ENCODE data around the gene FAM222A.

The FAM222A gene

GRCh38 chr12:109758426-109759420, 45.1 kb downstream of the FAM222A start:
- Histone ChIP-seq H2AK5ac (ENCODE audit: low read length) (peak overlapping the region; percentile 67), H3K79me2 (ENCODE audit: control insufficient read depth, insufficient read depth, low read length) (no peaks in the 10 kb centered on the region), H3K23ac (ENCODE audit: low read length) (peak overlapping the region; percentile 73), H2BK120ac (ENCODE audit: low read depth, low read length) (no peak overlapping the region), H3K56ac (ENCODE audit: low read length) (peak overlapping the region; percentile 38), H3K27ac (ENCODE audit: low read depth, low read length) (no peak overlapping the region), H3K4me1 (ENCODE audit: control insufficient read depth, low read depth, low read length) (peaks cover 11% of the 10 kb centered on the region), H3K18ac (ENCODE audit: low read length) (no peak overlapping the region), H2BK5ac (ENCODE audit: low read length) (no peak overlapping the region), H3K79me1 (ENCODE audit: low read length) (peaks cover 2% of the 10 kb centered on the region), H3K36me3 (ENCODE audit: control insufficient read depth, insufficient read depth, low read length) (no peaks in the 10 kb centered on the region), H4K8ac (ENCODE audit: low read depth, low read length) (no peak overlapping the region), H3K27me3 (ENCODE audit: insufficient read depth, low read length, poor library complexity) (no peaks in the 10 kb centered on the region), H2BK15ac (replicated peaks; ENCODE audit: low read depth) (no peak overlapping the region), H3K4ac (ENCODE audit: low read depth, low read length) (no peak overlapping the region), H3K4me2 (ENCODE audit: low read length) (no peak overlapping the region), H3K9ac (ENCODE audit: low read length) (no peak overlapping the region), H4K5ac (ENCODE audit: low read length) (no peak overlapping the region), H3K4me3 (ENCODE audit: low read length) (no peak overlapping the region)
- WGBS (ENCODE audit: extremely low coverage, insufficient coverage, low lambda C conversion rate), result no CpG with 5 or more reads among the region's 15 CpGs
- DNase-seq, result peak; percentile 37

GRCh38 chr12:109759595-109759994, 46.0 kb downstream of the FAM222A start:
- H3K4ac ChIP-seq (ENCODE audit: low read depth, low read length), result no peak overlapping the region
- no peak overlapping the region for H3K4me3 ChIP-seq (ENCODE audit: low read length)
- H2BK5ac ChIP-seq (ENCODE audit: low read length), result no peak overlapping the region
- H2BK120ac ChIP-seq (ENCODE audit: low read depth, low read length), result no peak overlapping the region
- H3K18ac ChIP-seq (ENCODE audit: low read length), result no peak overlapping the region
- H3K4me1 ChIP-seq (ENCODE audit: control insufficient read depth, low read depth, low read length), result peaks cover 11% of the 10 kb centered on the region
- H3K79me2 ChIP-seq (ENCODE audit: control insufficient read depth, insufficient read depth, low read length), result no peaks in the 10 kb centered on the region
- no CpG with 5 or more reads among the region's 13 CpGs for WGBS (ENCODE audit: extremely low coverage, insufficient coverage, low lambda C conversion rate)
- no peak overlapping the region for H3K4me2 ChIP-seq (ENCODE audit: low read length)
- H3K56ac ChIP-seq (ENCODE audit: low read length), result peak overlapping the region; percentile 37
- H3K27me3 ChIP-seq (ENCODE audit: insufficient read depth, low read length, poor library complexity), result no peaks in the 10 kb centered on the region
- H4K5ac ChIP-seq (ENCODE audit: low read length), result no peak overlapping the region
- no peak overlapping the region for H3K9ac ChIP-seq (ENCODE audit: low read length)
- H2AK5ac ChIP-seq (ENCODE audit: low read length), result no peak overlapping the region
- no peaks in the 10 kb centered on the region for H3K36me3 ChIP-seq (ENCODE audit: control insufficient read depth, insufficient read depth, low read length)
- H3K27ac ChIP-seq (ENCODE audit: low read depth, low read length), result no peak overlapping the region
- no peak overlapping the region for H2BK15ac ChIP-seq (replicated peaks; ENCODE audit: low read depth)
- no peak for DNase-seq
- no peak overlapping the region for H4K8ac ChIP-seq (ENCODE audit: low read depth, low read length)
- no peak overlapping the region for H3K23ac ChIP-seq (ENCODE audit: low read length)
- peaks cover 2% of the 10 kb centered on the region for H3K79me1 ChIP-seq (ENCODE audit: low read length)

GRCh38 chr12:109760031-109760929, 46.7 kb downstream of the FAM222A start:
- Histone ChIP-seq H3K4ac (ENCODE audit: low read depth, low read length) (no peak overlapping the region), H3K79me2 (ENCODE audit: control insufficient read depth, insufficient read depth, low read length) (no peaks in the 10 kb centered on the region), H3K18ac (ENCODE audit: low read length) (no peak overlapping the region), H2BK5ac (ENCODE audit: low read length) (no peak overlapping the region), H3K56ac (ENCODE audit: low read length) (peak overlapping the region; percentile 37), H3K9ac (ENCODE audit: low read length) (no peak overlapping the region), H2AK5ac (ENCODE audit: low read length) (no peak overlapping the region), H2BK120ac (ENCODE audit: low read depth, low read length) (no peak overlapping the region), H2BK15ac (replicated peaks; ENCODE audit: low read depth) (no peak overlapping the region), H3K4me3 (ENCODE audit: low read length) (no peak overlapping the region), H3K27me3 (ENCODE audit: insufficient read depth, low read length, poor library complexity) (no peaks in the 10 kb centered on the region), H3K79me1 (ENCODE audit: low read length) (peaks cover 2% of the 10 kb centered on the region), H3K36me3 (ENCODE audit: control insufficient read depth, insufficient read depth, low read length) (no peaks in the 10 kb centered on the region), H3K4me2 (ENCODE audit: low read length) (no peak overlapping the region), H3K23ac (ENCODE audit: low read length) (no peak overlapping the region), H4K5ac (ENCODE audit: low read length) (no peak overlapping the region), H4K8ac (ENCODE audit: low read depth, low read length) (no peak overlapping the region), H3K4me1 (ENCODE audit: control insufficient read depth, low read depth, low read length) (peaks cover 11% of the 10 kb centered on the region), H3K27ac (ENCODE audit: low read depth, low read length) (no peak overlapping the region)
- no peak for DNase-seq
- no CpG with 5 or more reads among the region's 18 CpGs for WGBS (ENCODE audit: extremely low coverage, insufficient coverage, low lambda C conversion rate)

GRCh38 chr12:109760930-109761921, 47.6 kb downstream of the FAM222A start:
- Histone ChIP-seq H3K23ac (ENCODE audit: low read length) (no peak overlapping the region), H3K27ac (ENCODE audit: low read depth, low read length) (no peak overlapping the region), H2BK120ac (ENCODE audit: low read depth, low read length) (no peak overlapping the region), H3K4ac (ENCODE audit: low read depth, low read length) (no peak overlapping the region), H3K9ac (ENCODE audit: low read length) (no peak overlapping the region), H3K4me3 (ENCODE audit: low read length) (no peak overlapping the region), H3K56ac (ENCODE audit: low read length) (no peak overlapping the region), H3K4me1 (ENCODE audit: control insufficient read depth, low read depth, low read length) (peaks cover 11% of the 10 kb centered on the region), H4K8ac (ENCODE audit: low read depth, low read length) (no peak overlapping the region), H3K27me3 (ENCODE audit: insufficient read depth, low read length, poor library complexity) (no peaks in the 10 kb centered on the region), H3K36me3 (ENCODE audit: control insufficient read depth, insufficient read depth, low read length) (no peaks in the 10 kb centered on the region), H3K79me2 (ENCODE audit: control insufficient read depth, insufficient read depth, low read length) (no peaks in the 10 kb centered on the region), H2AK5ac (ENCODE audit: low read length) (no peak overlapping the region), H2BK15ac (replicated peaks; ENCODE audit: low read depth) (no peak overlapping the region), H3K79me1 (ENCODE audit: low read length) (peaks cover 2% of the 10 kb centered on the region), H3K4me2 (ENCODE audit: low read length) (no peak overlapping the region), H2BK5ac (ENCODE audit: low read length) (no peak overlapping the region), H4K5ac (ENCODE audit: low read length) (no peak overlapping the region), H3K18ac (ENCODE audit: low read length) (no peak overlapping the region)
- WGBS (ENCODE audit: extremely low coverage, insufficient coverage, low lambda C conversion rate), result no CpG with 5 or more reads among the region's 16 CpGs
- DNase-seq, result no peak

- no peak overlapping the region for H3K56ac ChIP-seq (ENCODE audit: low read length)
- no peak overlapping the region for H2AK5ac ChIP-seq (ENCODE audit: low read length)
- H4K8ac ChIP-seq (ENCODE audit: low read depth, low read length), result no peak overlapping the region
- DNase-seq, result no peak
- H3K18ac ChIP-seq (ENCODE audit: low read length), result no peak overlapping the region
- no CpG with 5 or more reads among the region's 12 CpGs for WGBS (ENCODE audit: extremely low coverage, insufficient coverage, low lambda C conversion rate)
- H3K4ac ChIP-seq (ENCODE audit: low read depth, low read length), result no peak overlapping the region
- peaks cover 2% of the 10 kb centered on the region for H3K79me1 ChIP-seq (ENCODE audit: low read length)
- peaks cover 11% of the 10 kb centered on the region for H3K4me1 ChIP-seq (ENCODE audit: control insufficient read depth, low read depth, low read length)
- H3K79me2 ChIP-seq (ENCODE audit: control insufficient read depth, insufficient read depth, low read length), result no peaks in the 10 kb centered on the region
- H3K27ac ChIP-seq (ENCODE audit: low read depth, low read length), result no peak overlapping the region
- H2BK120ac ChIP-seq (ENCODE audit: low read depth, low read length), result no peak overlapping the region
- no peaks in the 10 kb centered on the region for H3K27me3 ChIP-seq (ENCODE audit: insufficient read depth, low read length, poor library complexity)
- no peak overlapping the region for H3K4me2 ChIP-seq (ENCODE audit: low read length)
- H4K5ac ChIP-seq (ENCODE audit: low read length), result no peak overlapping the region
- no peak overlapping the region for H3K4me3 ChIP-seq (ENCODE audit: low read length)
- no peak overlapping the region for H3K9ac ChIP-seq (ENCODE audit: low read length)
- H3K36me3 ChIP-seq (ENCODE audit: control insufficient read depth, insufficient read depth, low read length), result no peaks in the 10 kb centered on the region
- H3K23ac ChIP-seq (ENCODE audit: low read length), result no peak overlapping the region
- no peak overlapping the region for H2BK15ac ChIP-seq (replicated peaks; ENCODE audit: low read depth)
- H2BK5ac ChIP-seq (ENCODE audit: low read length), result no peak overlapping the region
These were observed 48.5 kb downstream of the FAM222A start for GRCh38 chr12:109762071-109762672.

Measured in mesendoderm (in vitro differentiated cells).